Lower lobe of right lung (tissue), 2 donors: ENCODE results near the gene DDIT3. TPM values are rescaled to one million over a fixed set of nuclear protein-coding genes. Genes with fewer than 3 reads are reported as not detected.

ENCODE experiments used
- ATAC-seq, 2 donors: fragments of 200-7000 bp; cut with Tn5 transposase; one replicate each; pipeline ENCODE4 v1.9.1; 2020 to 2022; ENCODE audit warnings: mild to moderate bottlenecking in 2 of 2, moderate library complexity in 2 of 2
- DNase-seq: peaks from one replicate; pipeline ENCODE4 v3.0.0-alpha.2; 2020
- H3K27ac ChIP-seq: fragments of 200-600 bp; one replicate; pipeline ENCODE4 v1.8.0; 2022
- H3K27me3 ChIP-seq: fragments of 200-600 bp; one replicate; pipeline ENCODE4 v1.8.0; 2022; ENCODE audit warnings: low read depth
- H3K36me3 ChIP-seq: fragments of 200-600 bp; one replicate; pipeline ENCODE4 v1.8.0; 2022; ENCODE audit warnings: mild to moderate bottlenecking
- H3K4me1 ChIP-seq: fragments of 200-600 bp; one replicate; pipeline ENCODE4 v1.8.0; 2022
- H3K4me3 ChIP-seq: fragments of 200-600 bp; one replicate; pipeline ENCODE4 v1.8.0; 2022; ENCODE audit warnings: mild to moderate bottlenecking
- H3K9me3 ChIP-seq: fragments of 200-600 bp; one replicate; pipeline ENCODE4 v1.8.0; 2022
- CTCF ChIP-seq: fragments of 200-600 bp; IDR thresholded peaks from one replicate; pipeline ENCODE4 v1.8.0; 2022; ENCODE audit warnings: antibody characterized with exemption, mild to moderate bottlenecking
- intact Hi-C: fragments of 100-400 bp; cut with DNase I; formaldehyde crosslinking; loops from one replicate; pipeline ENCODE4 v1.11.0; 2022
- total RNA-seq: library from RNA; stranded (reverse); fragmentation: NEBNext Ultra II Directional; extraction: Animal tissue kit (Norgen Biotek cat#: 25700); gene quantifications from one replicate; pipeline ENCODE4 v1.2.1, GENCODE V29; 2021
- donor health status: DM: no; HTN: yes; CAD: no; lungs with severe emphysema.

The DDIT3 gene
- total RNA-seq, 1 donor from 2014 or later, result 26.1 TPM

- Histone ChIP-seq H3K36me3 (peaks cover 65% of the 10 kb centered on the region), H3K4me1 (peaks cover 18% of the 10 kb centered on the region)
- DNase-seq, result no peak
These were observed 18.9 kb upstream of the DDIT3 start for GRCh38 chr12:57539134-57539768.

GRCh38 chr12:57536597-57536942 is 16.3 kb upstream of the DDIT3 start:
- peaks cover 10% of the 10 kb centered on the region for H3K4me1 ChIP-seq
- intact Hi-C loops, result no loop called here
- no peaks in the 10 kb centered on the region for H3K9me3 ChIP-seq

More at GRCh38 chr12:57539134-57539768, 18.9 kb upstream of the DDIT3 start:
- no peak for TF ChIP-seq CTCF
- intact Hi-C loops, result no loop called here
- H3K9me3 ChIP-seq, result no peaks in the 10 kb centered on the region
- H3K27ac ChIP-seq, result no peak overlapping the region
- no peak overlapping the region for H3K4me3 ChIP-seq
- no peak for ATAC-seq
- no peaks in the 10 kb centered on the region for H3K27me3 ChIP-seq

GRCh38 chr12:57535764-57536596 is 15.7 kb upstream of the DDIT3 start:
- Histone ChIP-seq H3K9me3 (no peaks in the 10 kb centered on the region), H3K27ac (no peak overlapping the region)
- no peak for DNase-seq

More at GRCh38 chr12:57536597-57536942, 16.3 kb upstream of the DDIT3 start:
- no peak for TF ChIP-seq CTCF
- no peak for DNase-seq
- peaks cover 79% of the 10 kb centered on the region for H3K36me3 ChIP-seq
- no peak for ATAC-seq
- no peak overlapping the region for H3K4me3 ChIP-seq
- no peak overlapping the region for H3K27ac ChIP-seq
- no peaks in the 10 kb centered on the region for H3K27me3 ChIP-seq

GRCh38 chr12:57534991-57535543 is 14.8 kb upstream of the DDIT3 start:
- no peaks in the 10 kb centered on the region for H3K27me3 ChIP-seq
- intact Hi-C loops, result no loop called here
- H3K4me1 ChIP-seq, result peaks cover 10% of the 10 kb centered on the region
- no peak overlapping the region for H3K4me3 ChIP-seq
- peaks cover 83% of the 10 kb centered on the region for H3K36me3 ChIP-seq
- no peaks in the 10 kb centered on the region for H3K9me3 ChIP-seq
- no peak for TF ChIP-seq CTCF
- no peak for ATAC-seq
- H3K27ac ChIP-seq, result no peak overlapping the region
- no peak for DNase-seq

More at GRCh38 chr12:57535764-57536596, 15.7 kb upstream of the DDIT3 start:
- peaks cover 10% of the 10 kb centered on the region for H3K4me1 ChIP-seq
- no peaks in the 10 kb centered on the region for H3K27me3 ChIP-seq
- H3K36me3 ChIP-seq, result peaks cover 79% of the 10 kb centered on the region
- ATAC-seq, result no peak
- intact Hi-C loops, result no loop called here
- H3K4me3 ChIP-seq, result no peak overlapping the region
- no peak for TF ChIP-seq CTCF

GRCh38 chr12:57534250-57534649 is 13.9 kb upstream of the DDIT3 start:
- Histone ChIP-seq H3K9me3 (no peaks in the 10 kb centered on the region), H3K36me3 (peaks cover 84% of the 10 kb centered on the region), H3K4me3 (no peak overlapping the region), H3K27ac (no peak overlapping the region), H3K4me1 (peaks cover 10% of the 10 kb centered on the region), H3K27me3 (no peaks in the 10 kb centered on the region)
- no peak for TF ChIP-seq CTCF
- intact Hi-C loops, result no loop called here
- DNase-seq, result no peak
- no peak for ATAC-seq
